Measurements from ENCODE around the gene SGMS1.

SGMS1 gene

DNA sequence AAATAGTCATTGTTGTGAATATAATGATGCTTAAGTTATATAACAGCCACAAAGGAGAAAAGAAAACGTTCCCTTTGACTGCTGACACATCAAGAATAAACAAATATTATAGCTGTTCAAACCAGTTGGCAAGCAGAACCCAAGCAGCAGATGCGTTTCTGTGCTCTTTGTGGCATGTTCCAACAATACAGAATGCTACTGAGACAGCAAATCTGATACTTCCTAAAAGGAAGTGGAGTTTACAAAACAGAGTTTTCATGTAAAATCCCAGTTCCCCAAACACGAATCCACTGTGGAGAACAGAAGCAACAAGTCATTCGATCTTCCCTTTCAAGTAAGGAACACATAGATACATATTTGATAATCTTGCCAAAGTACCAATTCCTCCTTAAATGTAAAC is 201.5 kb downstream of the SGMS1 start:
- no peak for DNase-seq
- TF ChIP-seq POLR2A (IDR thresholded peaks at IDR 0.05; ENCODE audit: low read length) (no peak), GATA1 (IDR thresholded peaks at IDR 0.05; ENCODE audit: low read depth, low read length) (no peak)

GRCh38 chr10:50421026-50421719 is 202.6 kb downstream of the SGMS1 start:
- TF ChIP-seq GATA1 (IDR thresholded peaks at IDR 0.05; ENCODE audit: low read depth, low read length), result no peak
- TF ChIP-seq POLR2A (IDR thresholded peaks at IDR 0.05; ENCODE audit: low read length), result no peak
- DNase-seq, result peak; percentile 64 to 79

DNA sequence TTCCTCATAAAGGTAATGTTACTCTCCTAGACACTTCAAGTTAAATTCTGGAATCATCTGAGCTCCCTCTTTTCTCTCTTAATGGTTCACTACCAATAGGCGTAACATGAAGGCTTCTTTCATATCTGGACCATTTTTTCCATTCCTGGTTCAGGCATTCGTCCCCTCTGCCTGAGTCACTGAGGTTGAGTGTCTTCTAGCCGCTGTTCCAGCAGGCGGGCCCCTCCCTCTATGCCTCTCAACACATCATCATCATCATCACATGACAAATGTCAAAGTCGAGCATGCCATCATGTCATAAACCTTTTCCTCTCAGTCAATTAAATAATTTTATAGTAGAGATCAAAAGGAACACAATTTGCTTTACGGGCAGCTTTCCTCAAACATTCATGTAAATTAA is 203.6 kb downstream of the SGMS1 start:
- DNase-seq, result peak; percentile 29 to 59
- TF ChIP-seq GATA1 (IDR thresholded peaks at IDR 0.05; ENCODE audit: low read depth, low read length), result no peak
- TF ChIP-seq POLR2A (IDR thresholded peaks at IDR 0.05; ENCODE audit: low read length), result no peak

- DNase-seq, result peak; percentile 28 to 48
- TF ChIP-seq POLR2A (IDR thresholded peaks at IDR 0.05; ENCODE audit: low read length) (no peak), GATA1 (IDR thresholded peaks at IDR 0.05; ENCODE audit: low read depth, low read length) (no peak)
These were observed 204.0 kb downstream of the SGMS1 start for GRCh38 chr10:50419756-50420155.

DNA sequence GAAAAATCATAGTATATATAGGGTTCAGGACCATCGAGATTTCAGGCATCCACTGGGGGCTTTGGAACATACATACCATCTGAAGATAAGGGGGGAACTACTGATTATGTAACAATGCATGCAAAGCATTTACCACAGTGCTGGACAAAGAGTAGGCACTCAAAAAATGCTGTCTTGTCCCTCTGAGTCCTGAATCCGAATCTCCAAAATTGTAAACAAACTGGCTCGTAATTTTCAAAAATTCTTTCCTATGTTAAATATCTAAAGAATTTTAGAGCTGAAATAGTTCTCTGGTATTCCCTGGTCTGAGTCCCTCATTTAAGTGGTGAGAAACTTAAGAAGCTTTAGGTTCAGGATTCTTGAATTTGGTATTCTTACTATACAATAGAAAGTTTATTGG is 204.7 kb downstream of the SGMS1 start:
- TF ChIP-seq POLR2A (IDR thresholded peaks at IDR 0.05; ENCODE audit: low read length) (no peak), GATA1 (IDR thresholded peaks at IDR 0.05; ENCODE audit: low read depth, low read length) (no peak)
- peak; percentile 13 to 29 for DNase-seq

GRCh38 chr10:50417886-50418830 is 205.6 kb downstream of the SGMS1 start:
- TF ChIP-seq POLR2A (IDR thresholded peaks at IDR 0.05; ENCODE audit: low read length) (peak; percentile 78), GATA1 (IDR thresholded peaks at IDR 0.05; ENCODE audit: low read depth, low read length) (no peak)
- DNase-seq, result peak; percentile 88 to 90

GRCh38 chr10:50417486-50417885 is 206.3 kb downstream of the SGMS1 start:
- peak in 1 of 2 experiments; percentile 56 for DNase-seq
- TF ChIP-seq GATA1 (IDR thresholded peaks at IDR 0.05; ENCODE audit: low read depth, low read length) (no peak), POLR2A (IDR thresholded peaks at IDR 0.05; ENCODE audit: low read length) (no peak)

GRCh38 chr10:50416881-50417280 is 206.9 kb downstream of the SGMS1 start:
- no peak for TF ChIP-seq GATA1 (IDR thresholded peaks at IDR 0.05; ENCODE audit: low read depth, low read length)
- DNase-seq, result peak in 1 of 2 experiments; percentile 39

DNA sequence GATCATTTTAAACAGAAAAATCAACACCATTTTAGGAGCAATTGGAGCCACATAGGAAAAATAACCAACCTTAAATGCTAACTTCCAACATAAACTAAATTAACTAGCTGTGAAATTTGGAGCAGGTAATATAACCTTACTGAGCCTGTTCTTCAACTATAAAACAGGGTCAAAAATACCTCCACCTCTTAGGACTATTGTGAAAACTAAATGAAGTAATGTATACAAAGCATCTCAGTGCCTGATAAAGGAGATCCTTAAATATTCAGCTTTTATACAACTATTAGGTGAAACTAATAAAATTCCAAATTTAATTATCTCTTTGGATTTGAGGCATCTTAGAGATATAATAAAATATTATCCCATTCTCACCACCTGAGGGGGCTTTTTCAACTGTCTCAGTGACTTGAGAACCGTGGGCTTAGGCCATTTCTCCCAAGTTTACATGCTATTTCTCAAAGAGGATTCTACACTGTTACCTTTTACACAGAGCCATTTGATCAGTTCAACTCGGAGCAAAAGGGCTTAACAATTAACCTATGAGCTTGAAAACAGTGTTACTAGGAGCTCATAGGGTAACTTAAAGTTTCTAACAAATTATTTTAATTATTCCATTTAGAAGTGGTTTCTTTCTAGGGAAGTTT is 207.5 kb downstream of the SGMS1 start:
- peak; percentile 31 to 50 for DNase-seq
- TF ChIP-seq POLR2A (IDR thresholded peaks at IDR 0.05; ENCODE audit: low read length) (no peak), GATA1 (IDR thresholded peaks at IDR 0.05; ENCODE audit: low read depth, low read length) (no peak)

DNA sequence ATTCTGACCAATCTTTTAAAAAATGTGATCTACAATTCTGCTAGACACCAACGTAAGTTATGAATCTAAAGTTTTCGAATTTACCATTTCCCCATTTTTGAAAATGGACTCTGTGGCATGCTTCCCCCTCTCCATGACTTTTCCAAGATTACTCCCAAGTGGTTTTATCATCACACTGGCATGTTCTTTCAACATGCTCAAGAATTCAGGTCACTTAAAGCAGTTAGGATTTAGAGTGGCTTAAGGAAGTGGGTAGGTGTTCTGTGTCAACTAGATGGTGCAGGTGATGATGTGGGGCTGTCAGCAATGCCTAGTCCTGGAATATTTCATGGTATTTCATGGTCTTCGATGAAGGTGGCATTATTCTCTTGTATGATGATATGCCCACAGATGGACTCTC is 208.5 kb downstream of the SGMS1 start:
- TF ChIP-seq GATA1 (IDR thresholded peaks at IDR 0.05; ENCODE audit: low read depth, low read length), result no peak
- no peak for TF ChIP-seq POLR2A (IDR thresholded peaks at IDR 0.05; ENCODE audit: low read length)
- DNase-seq, result no peak

DNA sequence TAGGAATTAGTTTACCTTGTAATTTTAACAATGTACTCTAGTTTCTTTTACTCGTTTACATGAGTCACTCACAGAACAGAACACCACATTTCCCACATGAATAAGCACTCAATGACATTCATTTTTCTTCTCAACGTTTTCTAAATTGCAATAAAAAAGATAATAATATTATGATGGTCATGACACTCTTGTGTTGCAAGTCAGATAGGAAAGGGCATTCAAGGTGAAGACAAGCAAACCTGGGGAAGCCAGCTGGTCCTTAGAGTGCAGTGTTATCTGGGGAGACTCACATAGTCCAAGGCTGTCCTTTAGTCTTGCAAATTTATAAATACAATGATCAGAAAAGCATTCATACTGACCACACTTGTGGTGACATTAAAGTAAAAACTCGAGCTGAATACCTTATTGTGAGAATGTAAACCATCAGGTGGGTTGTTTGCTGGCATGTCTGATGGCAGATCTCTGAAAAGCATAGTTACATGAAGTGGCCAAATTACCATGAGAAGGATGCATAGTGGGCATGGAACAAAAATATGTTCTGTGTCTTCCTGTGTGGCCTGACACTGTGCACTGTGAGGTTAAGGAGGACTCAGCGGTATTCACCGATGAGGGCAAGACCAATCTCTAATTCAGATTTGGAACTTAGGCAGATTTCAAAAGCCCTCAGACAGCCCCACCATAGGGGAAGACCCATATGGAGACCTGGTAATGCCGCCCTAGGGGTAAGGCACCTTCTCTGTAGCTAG is 213.5 kb downstream of the SGMS1 start:
- peak; percentile 67 to 68 for DNase-seq
- TF ChIP-seq POLR2A (IDR thresholded peaks at IDR 0.05; ENCODE audit: low read length) (no peak), GATA1 (IDR thresholded peaks at IDR 0.05; ENCODE audit: low read depth, low read length) (no peak)

DNA sequence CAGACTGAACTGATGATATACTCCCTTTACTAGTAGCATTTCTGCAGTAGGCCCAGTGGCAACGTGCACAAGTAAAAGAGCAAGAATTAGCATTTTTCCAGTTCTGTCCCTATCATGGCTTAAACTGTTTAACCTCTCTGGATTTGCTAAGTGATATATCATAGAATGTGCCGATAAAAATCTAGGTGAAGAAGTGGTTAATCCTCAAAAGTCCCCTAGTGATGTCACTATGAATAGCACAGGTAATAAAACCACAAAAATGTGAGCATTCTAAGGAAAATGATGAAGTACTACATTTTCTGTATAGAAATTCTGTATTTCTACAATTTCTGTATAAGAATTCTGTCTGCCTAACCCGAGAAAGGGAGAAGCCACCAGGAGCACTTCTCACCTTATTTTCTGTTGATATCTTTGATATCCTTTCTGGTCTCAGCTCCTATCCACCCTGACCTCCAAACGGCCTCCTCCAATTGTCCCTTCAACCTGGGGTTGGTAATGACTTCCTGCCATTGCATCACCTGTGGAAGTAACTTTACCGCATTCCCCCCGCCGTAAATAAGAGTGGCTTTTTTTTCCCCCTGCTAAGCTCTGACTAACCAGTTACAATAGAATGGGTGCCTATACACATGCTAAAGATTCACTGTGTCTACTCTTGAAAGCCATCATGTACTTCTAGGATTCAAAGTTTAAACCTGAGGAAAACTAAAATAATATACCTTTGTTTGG is 216.5 kb downstream of the SGMS1 start:
- no peak for DNase-seq
- TF ChIP-seq POLR2A (IDR thresholded peaks at IDR 0.05; ENCODE audit: low read length) (no peak), GATA1 (IDR thresholded peaks at IDR 0.05; ENCODE audit: low read depth, low read length) (no peak)
